HepG2 (cell line): ENCODE results near the gene MAML1. TPM values are rescaled to one million over a fixed set of nuclear protein-coding genes. Genes with fewer than 3 reads are reported as not detected.

Experiments used
- CTCF ChIP-seq: sonication (generic); formaldehyde crosslinking; IDR thresholded peaks from 2 replicates; pipeline ENCODE4 v1.5.0; 2020; ENCODE audit warnings: mild to moderate bottlenecking, missing genetic modification reagents, moderate library complexity
- HIVEP1 ChIP-seq: sonication (generic); formaldehyde crosslinking; IDR thresholded peaks from 2 replicates; pipeline ENCODE4 v1.4.0; 2020; ENCODE audit warnings: mild to moderate bottlenecking, missing genetic modification reagents
- HNF1B ChIP-seq: sonication (generic); formaldehyde crosslinking; IDR thresholded peaks from 2 replicates; pipeline ENCODE4 v1.5.1; 2020; ENCODE audit warnings: mild to moderate bottlenecking, moderate library complexity, missing genetic modification reagents
- NFE2L1 ChIP-seq: sonication (generic); formaldehyde crosslinking; IDR thresholded peaks from 2 replicates; pipeline ENCODE4 v1.4.0; 2020; ENCODE audit warnings: missing genetic modification reagents, mild to moderate bottlenecking, borderline replicate concordance
- POGK ChIP-seq: sonication (generic); formaldehyde crosslinking; conservative IDR thresholded peaks from 2 replicates; pipeline ENCODE4 v1.8.0; 2022; ENCODE audit warnings: mild to moderate bottlenecking, moderate library complexity, missing genetic modification reagents
- RXRA ChIP-seq: sonication (generic); formaldehyde crosslinking; IDR thresholded peaks from 2 replicates; pipeline ENCODE4 v1.5.1; 2020; ENCODE audit warnings: missing genetic modification reagents
- SALL1 ChIP-seq: sonication (generic); formaldehyde crosslinking; IDR thresholded peaks from 2 replicates; pipeline ENCODE4 v1.8.0; 2022; ENCODE audit warnings: mild to moderate bottlenecking, missing genetic modification reagents
- SALL2 ChIP-seq: sonication (generic); formaldehyde crosslinking; IDR thresholded peaks from 2 replicates; pipeline ENCODE4 v1.8.1; 2023; ENCODE audit warnings: mild to moderate bottlenecking, missing genetic modification reagents, inconsistent platforms
- TEAD2 ChIP-seq: sonication (generic); formaldehyde crosslinking; IDR thresholded peaks from 2 replicates; pipeline ENCODE4 v1.9.0; 2021; ENCODE audit warnings: missing genetic modification reagents
- TEAD3 ChIP-seq: optimal IDR thresholded peaks from 2 replicates; pipeline ENCODE3; 2016; ENCODE audit warnings: borderline replicate concordance
- TRAFD1 ChIP-seq: sonication (generic); formaldehyde crosslinking; IDR thresholded peaks from 2 replicates; pipeline ENCODE4 v1.5.1; 2020; ENCODE audit warnings: missing genetic modification reagents, mild to moderate bottlenecking, borderline replicate concordance
- ZHX1 ChIP-seq: sonication (generic); formaldehyde crosslinking; IDR thresholded peaks from 2 replicates; pipeline ENCODE4 v1.8.1; 2022; ENCODE audit warnings: low read depth, mild to moderate bottlenecking, missing genetic modification reagents
- ZNF547 ChIP-seq: sonication (generic); formaldehyde crosslinking; IDR thresholded peaks from 2 replicates; pipeline ENCODE4 v1.5.1; 2020; ENCODE audit warnings: mild to moderate bottlenecking, missing genetic modification reagents
- ZNF605 ChIP-seq: sonication (generic); formaldehyde crosslinking; IDR thresholded peaks from 2 replicates; pipeline ENCODE4 v1.8.0; 2022; ENCODE audit warnings: mild to moderate bottlenecking, missing genetic modification reagents
- ZSCAN12 ChIP-seq: sonication (generic); formaldehyde crosslinking; IDR thresholded peaks from 2 replicates; pipeline ENCODE4 v1.9.0; 2021; ENCODE audit warnings: mild to moderate bottlenecking, missing genetic modification reagents
- polyA plus RNA-seq, 8 experiments: library from polyadenylated mRNA; depleted of rRNA in 3 of 8; stranded (reverse) in 7 of 8; unstranded in 1 of 8; fragments of >200 nt; fragmentation: Illumina TruSeq in 4 of 8; extraction: Trizol in 4 of 8; gene quantifications; 2 replicates each; pipeline versions ENCODE4 v1.2.1 to v1.2.3, GENCODE V29; 2011 to 2016; ENCODE audit warnings: low read depth in 4 of 8, missing spikeins in 1 of 8, mixed read lengths in 1 of 8; ENCODE audit not compliant: insufficient read depth in 1 of 8
- total RNA-seq, 5 experiments: library from RNA; depleted of rRNA; stranded (reverse); fragments of >200 nt; fragmentation: Illumina TruSeq; extraction: Trizol; gene quantifications; 2 replicates each; pipeline ENCODE4 v1.2.3, GENCODE V29; 2016; ENCODE audit warnings: low read depth in 1 of 5

Gene MAML1
- total and polyA plus RNA-seq, 2 of the 13 experiments (the other 11 are each of a cell fraction or from before 2014, with no cell fraction given): 10.0 to 10.8 TPM

- TF ChIP-seq TEAD3: no peak
- no peak for TF ChIP-seq ZNF605
- no peak for TF ChIP-seq TEAD2 (CRISPR knock-in tag)
- 0 out of 2 replicates have a peak, but pooled peaks have one; percentile 12 for TF ChIP-seq SALL1
- no peak for TF ChIP-seq ZSCAN12
- no peak for TF ChIP-seq NFE2L1 (CRISPR knock-in tag)
- no peak for TF ChIP-seq POGK
- peak; percentile 20; the same call in 1 of the 2 replicates for TF ChIP-seq RXRA (CRISPR knock-in tag)
- TF ChIP-seq SALL2 (CRISPR knock-in tag): 0 out of 2 replicates have a peak, but pooled peaks have one; percentile 32
- TF ChIP-seq HNF1B: 0 out of 2 replicates have a peak, but pooled peaks have one; percentile 41
- TF ChIP-seq HIVEP1 (CRISPR knock-in tag): 0 out of 2 replicates have a peak, but pooled peaks have one; percentile 42
- no peak for TF ChIP-seq ZNF547
- TF ChIP-seq CTCF (CRISPR knock-in tag): no peak
- TF ChIP-seq TRAFD1 (CRISPR knock-in tag): no peak
- no peak for TF ChIP-seq ZHX1 (CRISPR knock-in tag)
Measured at GRCh38 chr5:179803651-179804554, 71.3 kb downstream of the MAML1 start (continued).
